ENCODE results near the gene CTSD. TPM values are rescaled to one million over a fixed set of nuclear protein-coding genes. Genes with fewer than 3 reads are reported as not detected.

The CTSD gene
- total and polyA plus RNA-seq, 2 experiments from 2014 or later: 67.1 to 251 TPM

DNA sequence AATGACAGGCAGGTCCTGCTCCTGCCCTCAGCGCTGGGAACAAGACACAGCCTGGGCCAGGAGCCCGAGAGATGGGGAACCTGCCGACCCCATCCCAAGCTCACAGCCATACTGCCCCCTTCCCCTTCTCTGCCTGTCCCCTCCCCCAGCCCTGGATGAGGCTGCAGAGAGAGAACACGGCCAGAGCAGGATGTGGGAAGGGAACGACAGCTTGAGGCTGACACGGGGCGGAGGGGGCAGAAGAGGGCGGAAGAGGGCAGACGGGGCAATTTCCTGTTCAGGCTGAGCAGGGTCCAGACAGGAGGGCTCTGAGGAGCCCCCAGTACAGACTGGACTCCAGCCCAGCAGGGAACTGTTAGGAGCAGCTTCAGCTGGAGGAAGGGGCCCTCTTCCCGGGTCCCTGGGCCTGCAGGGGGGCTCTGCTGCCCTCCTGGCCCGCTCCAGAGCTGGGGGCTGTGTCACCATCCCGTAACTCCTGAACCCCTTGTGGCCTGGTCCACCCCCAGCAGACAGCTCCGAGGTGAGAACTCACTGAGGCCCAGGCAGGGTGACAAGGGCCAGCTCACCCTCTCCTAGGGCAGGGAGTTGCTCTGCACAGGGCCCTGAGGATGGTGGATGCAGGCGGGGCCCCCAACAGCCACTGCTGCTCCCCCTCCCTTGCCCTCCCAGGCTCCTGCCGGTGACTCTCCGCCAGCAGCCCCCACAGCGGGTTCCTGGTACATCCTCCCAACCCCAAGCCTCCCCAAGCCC lies 5.7 kb downstream of the CTSD start:
- H4K20me1 ChIP-seq (replicated peaks; ENCODE audit: insufficient read depth): no peaks in the 10 kb centered on the region
- ATAC-seq: no peak
- TF ChIP-seq EZH2phosphoT487 (IDR thresholded peaks at IDR 0.05; ENCODE audit: unreplicated experiment) (no peak), JUNB (IDR thresholded peaks at IDR 0.05; ENCODE audit: unreplicated experiment) (no peak), ZNF114 (CRISPR knock-in tag; IDR thresholded peaks at IDR 0.05) (no peak), CREB1 (CRISPR knock-in tag; IDR thresholded peaks at IDR 0.05; ENCODE audit: low read depth) (no peak), NANOG (IDR thresholded peaks at IDR 0.05; ENCODE audit: borderline replicate concordance) (no peak), EZH2 (IDR thresholded peaks at IDR 0.05; ENCODE audit: low read depth, unreplicated experiment) (no peak), ZNF331 (CRISPR knock-in tag; IDR thresholded peaks at IDR 0.05; ENCODE audit: low read depth) (no peak), POLR2AphosphoS5 (IDR thresholded peaks at IDR 0.05; ENCODE audit: low read depth) (no peak), STAT1 (IDR thresholded peaks at IDR 0.05; ENCODE audit: unreplicated experiment) (no peak)
- TF ChIP-seq, protein P1, sequence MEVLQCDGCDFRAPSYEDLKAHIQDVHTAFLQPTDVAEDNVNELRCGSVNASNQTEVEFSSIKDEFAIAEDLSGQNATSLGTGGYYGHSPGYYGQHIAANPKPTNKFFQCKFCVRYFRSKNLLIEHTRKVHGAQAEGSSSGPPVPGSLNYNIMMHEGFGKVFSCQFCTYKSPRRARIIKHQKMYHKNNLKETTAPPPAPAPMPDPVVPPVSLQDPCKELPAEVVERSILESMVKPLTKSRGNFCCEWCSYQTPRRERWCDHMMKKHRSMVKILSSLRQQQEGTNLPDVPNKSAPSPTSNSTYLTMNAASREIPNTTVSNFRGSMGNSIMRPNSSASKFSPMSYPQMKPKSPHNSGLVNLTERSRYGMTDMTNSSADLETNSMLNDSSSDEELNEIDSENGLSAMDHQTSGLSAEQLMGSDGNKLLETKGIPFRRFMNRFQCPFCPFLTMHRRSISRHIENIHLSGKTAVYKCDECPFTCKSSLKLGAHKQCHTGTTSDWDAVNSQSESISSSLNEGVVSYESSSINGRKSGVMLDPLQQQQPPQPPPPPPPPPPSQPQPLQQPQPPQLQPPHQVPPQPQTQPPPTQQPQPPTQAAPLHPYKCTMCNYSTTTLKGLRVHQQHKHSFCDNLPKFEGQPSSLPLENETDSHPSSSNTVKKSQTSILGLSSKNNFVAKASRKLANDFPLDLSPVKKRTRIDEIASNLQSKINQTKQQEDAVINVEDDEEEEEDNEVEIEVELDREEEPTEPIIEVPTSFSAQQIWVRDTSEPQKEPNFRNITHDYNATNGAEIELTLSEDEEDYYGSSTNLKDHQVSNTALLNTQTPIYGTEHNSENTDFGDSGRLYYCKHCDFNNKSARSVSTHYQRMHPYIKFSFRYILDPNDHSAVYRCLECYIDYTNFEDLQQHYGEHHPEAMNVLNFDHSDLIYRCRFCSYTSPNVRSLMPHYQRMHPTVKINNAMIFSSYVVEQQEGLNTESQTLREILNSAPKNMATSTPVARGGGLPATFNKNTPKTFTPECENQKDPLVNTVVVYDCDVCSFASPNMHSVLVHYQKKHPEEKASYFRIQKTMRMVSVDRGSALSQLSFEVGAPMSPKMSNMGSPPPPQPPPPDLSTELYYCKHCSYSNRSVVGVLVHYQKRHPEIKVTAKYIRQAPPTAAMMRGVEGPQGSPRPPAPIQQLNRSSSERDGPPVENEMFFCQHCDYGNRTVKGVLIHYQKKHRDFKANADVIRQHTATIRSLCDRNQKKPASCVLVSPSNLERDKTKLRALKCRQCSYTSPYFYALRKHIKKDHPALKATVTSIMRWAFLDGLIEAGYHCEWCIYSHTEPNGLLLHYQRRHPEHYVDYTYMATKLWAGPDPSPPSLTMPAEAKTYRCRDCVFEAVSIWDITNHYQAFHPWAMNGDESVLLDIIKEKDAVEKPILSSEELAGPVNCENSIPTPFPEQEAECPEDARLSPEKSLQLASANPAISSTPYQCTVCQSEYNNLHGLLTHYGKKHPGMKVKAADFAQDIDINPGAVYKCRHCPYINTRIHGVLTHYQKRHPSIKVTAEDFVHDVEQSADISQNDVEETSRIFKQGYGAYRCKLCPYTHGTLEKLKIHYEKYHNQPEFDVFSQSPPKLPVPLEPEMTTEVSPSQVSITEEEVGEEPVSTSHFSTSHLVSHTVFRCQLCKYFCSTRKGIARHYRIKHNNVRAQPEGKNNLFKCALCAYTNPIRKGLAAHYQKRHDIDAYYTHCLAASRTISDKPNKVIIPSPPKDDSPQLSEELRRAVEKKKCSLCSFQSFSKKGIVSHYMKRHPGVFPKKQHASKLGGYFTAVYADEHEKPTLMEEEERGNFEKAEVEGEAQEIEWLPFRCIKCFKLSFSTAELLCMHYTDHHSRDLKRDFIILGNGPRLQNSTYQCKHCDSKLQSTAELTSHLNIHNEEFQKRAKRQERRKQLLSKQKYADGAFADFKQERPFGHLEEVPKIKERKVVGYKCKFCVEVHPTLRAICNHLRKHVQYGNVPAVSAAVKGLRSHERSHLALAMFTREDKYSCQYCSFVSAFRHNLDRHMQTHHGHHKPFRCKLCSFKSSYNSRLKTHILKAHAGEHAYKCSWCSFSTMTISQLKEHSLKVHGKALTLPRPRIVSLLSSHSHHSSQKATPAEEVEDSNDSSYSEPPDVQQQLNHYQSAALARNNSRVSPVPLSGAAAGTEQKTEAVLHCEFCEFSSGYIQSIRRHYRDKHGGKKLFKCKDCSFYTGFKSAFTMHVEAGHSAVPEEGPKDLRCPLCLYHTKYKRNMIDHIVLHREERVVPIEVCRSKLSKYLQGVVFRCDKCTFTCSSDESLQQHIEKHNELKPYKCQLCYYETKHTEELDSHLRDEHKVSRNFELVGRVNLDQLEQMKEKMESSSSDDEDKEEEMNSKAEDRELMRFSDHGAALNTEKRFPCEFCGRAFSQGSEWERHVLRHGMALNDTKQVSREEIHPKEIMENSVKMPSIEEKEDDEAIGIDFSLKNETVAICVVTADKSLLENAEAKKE (CRISPR knock-in tag; IDR thresholded peaks at IDR 0.05): no peak
- TF ChIP-seq, protein P2, sequence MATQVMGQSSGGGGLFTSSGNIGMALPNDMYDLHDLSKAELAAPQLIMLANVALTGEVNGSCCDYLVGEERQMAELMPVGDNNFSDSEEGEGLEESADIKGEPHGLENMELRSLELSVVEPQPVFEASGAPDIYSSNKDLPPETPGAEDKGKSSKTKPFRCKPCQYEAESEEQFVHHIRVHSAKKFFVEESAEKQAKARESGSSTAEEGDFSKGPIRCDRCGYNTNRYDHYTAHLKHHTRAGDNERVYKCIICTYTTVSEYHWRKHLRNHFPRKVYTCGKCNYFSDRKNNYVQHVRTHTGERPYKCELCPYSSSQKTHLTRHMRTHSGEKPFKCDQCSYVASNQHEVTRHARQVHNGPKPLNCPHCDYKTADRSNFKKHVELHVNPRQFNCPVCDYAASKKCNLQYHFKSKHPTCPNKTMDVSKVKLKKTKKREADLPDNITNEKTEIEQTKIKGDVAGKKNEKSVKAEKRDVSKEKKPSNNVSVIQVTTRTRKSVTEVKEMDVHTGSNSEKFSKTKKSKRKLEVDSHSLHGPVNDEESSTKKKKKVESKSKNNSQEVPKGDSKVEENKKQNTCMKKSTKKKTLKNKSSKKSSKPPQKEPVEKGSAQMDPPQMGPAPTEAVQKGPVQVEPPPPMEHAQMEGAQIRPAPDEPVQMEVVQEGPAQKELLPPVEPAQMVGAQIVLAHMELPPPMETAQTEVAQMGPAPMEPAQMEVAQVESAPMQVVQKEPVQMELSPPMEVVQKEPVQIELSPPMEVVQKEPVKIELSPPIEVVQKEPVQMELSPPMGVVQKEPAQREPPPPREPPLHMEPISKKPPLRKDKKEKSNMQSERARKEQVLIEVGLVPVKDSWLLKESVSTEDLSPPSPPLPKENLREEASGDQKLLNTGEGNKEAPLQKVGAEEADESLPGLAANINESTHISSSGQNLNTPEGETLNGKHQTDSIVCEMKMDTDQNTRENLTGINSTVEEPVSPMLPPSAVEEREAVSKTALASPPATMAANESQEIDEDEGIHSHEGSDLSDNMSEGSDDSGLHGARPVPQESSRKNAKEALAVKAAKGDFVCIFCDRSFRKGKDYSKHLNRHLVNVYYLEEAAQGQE (IDR thresholded peaks at IDR 0.05; ENCODE audit: unreplicated experiment): no peak
- TF ChIP-seq, protein P3, sequence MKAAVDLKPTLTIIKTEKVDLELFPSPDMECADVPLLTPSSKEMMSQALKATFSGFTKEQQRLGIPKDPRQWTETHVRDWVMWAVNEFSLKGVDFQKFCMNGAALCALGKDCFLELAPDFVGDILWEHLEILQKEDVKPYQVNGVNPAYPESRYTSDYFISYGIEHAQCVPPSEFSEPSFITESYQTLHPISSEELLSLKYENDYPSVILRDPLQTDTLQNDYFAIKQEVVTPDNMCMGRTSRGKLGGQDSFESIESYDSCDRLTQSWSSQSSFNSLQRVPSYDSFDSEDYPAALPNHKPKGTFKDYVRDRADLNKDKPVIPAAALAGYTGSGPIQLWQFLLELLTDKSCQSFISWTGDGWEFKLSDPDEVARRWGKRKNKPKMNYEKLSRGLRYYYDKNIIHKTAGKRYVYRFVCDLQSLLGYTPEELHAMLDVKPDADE (IDR thresholded peaks at IDR 0.05): no peak
- TF ChIP-seq, protein P4, sequence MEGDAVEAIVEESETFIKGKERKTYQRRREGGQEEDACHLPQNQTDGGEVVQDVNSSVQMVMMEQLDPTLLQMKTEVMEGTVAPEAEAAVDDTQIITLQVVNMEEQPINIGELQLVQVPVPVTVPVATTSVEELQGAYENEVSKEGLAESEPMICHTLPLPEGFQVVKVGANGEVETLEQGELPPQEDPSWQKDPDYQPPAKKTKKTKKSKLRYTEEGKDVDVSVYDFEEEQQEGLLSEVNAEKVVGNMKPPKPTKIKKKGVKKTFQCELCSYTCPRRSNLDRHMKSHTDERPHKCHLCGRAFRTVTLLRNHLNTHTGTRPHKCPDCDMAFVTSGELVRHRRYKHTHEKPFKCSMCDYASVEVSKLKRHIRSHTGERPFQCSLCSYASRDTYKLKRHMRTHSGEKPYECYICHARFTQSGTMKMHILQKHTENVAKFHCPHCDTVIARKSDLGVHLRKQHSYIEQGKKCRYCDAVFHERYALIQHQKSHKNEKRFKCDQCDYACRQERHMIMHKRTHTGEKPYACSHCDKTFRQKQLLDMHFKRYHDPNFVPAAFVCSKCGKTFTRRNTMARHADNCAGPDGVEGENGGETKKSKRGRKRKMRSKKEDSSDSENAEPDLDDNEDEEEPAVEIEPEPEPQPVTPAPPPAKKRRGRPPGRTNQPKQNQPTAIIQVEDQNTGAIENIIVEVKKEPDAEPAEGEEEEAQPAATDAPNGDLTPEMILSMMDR (conservative IDR thresholded peaks at IDR 0.05; ENCODE audit: low read depth in 2 of 2): no peak

More for the DNA sequence above, 5.7 kb downstream of the CTSD start:
- Mint-ChIP-seq H3K9me3 (no peaks in the 10 kb centered on the region), H3K4me1 (peaks cover 5% of the 10 kb centered on the region), H3K27ac (no peak overlapping the region), H3K4me3 (no peak overlapping the region), H3K27me3 (ENCODE audit: insufficient read depth, low read depth, poor library complexity) (peaks cover 5% of the 10 kb centered on the region), H3K36me3 (ENCODE audit: low read depth) (peaks cover 11% of the 10 kb centered on the region; the same call in 2 of the 3 replicates)
- Histone ChIP-seq H3K4me2 (no peak overlapping the region), H3K36me3 (ENCODE audit: insufficient read depth) (no peaks in the 10 kb centered on the region), H3K9me2 (ENCODE audit: insufficient read depth) (no peaks in the 10 kb centered on the region), H3K4me1 (ENCODE audit: insufficient read depth) (no peaks in the 10 kb centered on the region; the same call in 1 of the 2 replicates), H3K4me3 (no peak overlapping the region), H3K27ac (ENCODE audit: low read depth) (no peak overlapping the region), H3F3A (replicated peaks; ENCODE audit: low read depth) (no peaks in the 10 kb centered on the region), H2AFZ (no peak overlapping the region), H3K79me2 (replicated peaks; ENCODE audit: insufficient read depth) (peaks cover under 1% of the 10 kb centered on the region; the same call in 1 of the 2 replicates), H3K27me3 (ENCODE audit: insufficient read depth) (no peaks in the 10 kb centered on the region)
- no peak for DNase-seq (ENCODE audit: low spot score)

Measured in GM23338 (cell line).